ENCODE results near the gene ZNF214. TPM values are rescaled to one million over a fixed set of nuclear protein-coding genes. Genes with fewer than 3 reads are reported as not detected.
A peak's percentile ranks its signal among the peaks of the same experiment; 100 is the strongest.

ZNF214 gene
- total RNA-seq (1 to 10 TPM; 1.9 to 3.1 (median 2.5) TPM), polyA plus RNA-seq (1 to 10 TPM in 1 of 3 donors, under 1 TPM in 2; 0.46 to 1.2 (median 0.77) TPM)

- Histone ChIP-seq H3K36me3 (no peaks in the 10 kb centered on the region), H3K27ac (peak within 1 kb of the TSS; percentile 76 to 85 (median 81)), H3K4me3 (peak within 1 kb of the TSS; percentile 54 to 74 (median 64)), H3K9me3 (no peaks in the 10 kb centered on the region), H3K27me3 (no peaks in the 10 kb centered on the region), H3K4me1 (peaks cover 0 to 13% (median 9%) of the 10 kb centered on the region in 4 donors)
- intact Hi-C loops (cut with DNase I) = loop anchor here (2.0 kb wide), 1 partner anchor 28 kb away; no protein-coding TSS in a partner anchor
- 2 to 4% methylated on average over 47 of the region's 47 CpGs for WGBS, 2 donors
- no peak for TF ChIP-seq EP300 (IDR thresholded peaks at IDR 0.05)
- TF ChIP-seq POLR2AphosphoS5 (IDR thresholded peaks at IDR 0.05) = peak in 2 of 4 donors; percentile 16 to 54
- DNase-seq = peak; percentile 96
Observed at GRCh38 chr11:7020183-7020917, at the start of gene ZNF214, which contains the start of gene NLRP14. TSS of gene ZNF214 (minus strand) at chr11:7020346. CDS start at chr11:7002835, 17,511 bp downstream. TSS of gene NLRP14 (plus strand) at chr11:7020479. CDS start at chr11:7038587, 18,108 bp downstream.

- intact Hi-C loops (cut with DNase I) = no loop called here
Observed at GRCh38 chr11:7062534-7062933, 42.4 kb upstream of the ZNF214 start.

GRCh38 chr11:7060868-7061267, 40.7 kb upstream of the ZNF214 start:
- 75 to 79% methylated on average over 1 of the region's 1 CpG for WGBS, 2 donors
- no peaks in the 10 kb centered on the region for H3K36me3 ChIP-seq
- H3K9me3 ChIP-seq = no peaks in the 10 kb centered on the region
- H3K27me3 ChIP-seq = no peaks in the 10 kb centered on the region
- intact Hi-C loops (cut with DNase I) = no loop called here
- H3K4me3 ChIP-seq = no peak overlapping the region
- no peak for TF ChIP-seq POLR2AphosphoS5 (IDR thresholded peaks at IDR 0.05)
- TF ChIP-seq CTCF (IDR thresholded peaks at IDR 0.05) = no peak
- no peak for TF ChIP-seq POLR2A (IDR thresholded peaks at IDR 0.05)
- no peak for TF ChIP-seq EP300 (IDR thresholded peaks at IDR 0.05)
- DNase-seq = no peak
- H3K4me1 ChIP-seq = peaks cover 0 to 6% (median 2%) of the 10 kb centered on the region in 4 donors
- H3K27ac ChIP-seq = no peak overlapping the region

More at GRCh38 chr11:7062534-7062933, 42.4 kb upstream of the ZNF214 start:
- Histone ChIP-seq H3K9me3 (no peaks in the 10 kb centered on the region), H3K36me3 (no peaks in the 10 kb centered on the region), H3K4me1 (peaks cover 0 to 6% (median 2%) of the 10 kb centered on the region in 4 donors), H3K27me3 (no peaks in the 10 kb centered on the region), H3K27ac (no peak overlapping the region), H3K4me3 (no peak overlapping the region)
- no peak for DNase-seq
- WGBS, 2 donors = 91 to 94% methylated on average over 2 of the region's 2 CpGs
- TF ChIP-seq POLR2A (IDR thresholded peaks at IDR 0.05) (no peak), POLR2AphosphoS5 (IDR thresholded peaks at IDR 0.05) (no peak), CTCF (IDR thresholded peaks at IDR 0.05) (no peak), EP300 (IDR thresholded peaks at IDR 0.05) (no peak)

- TF ChIP-seq POLR2A (IDR thresholded peaks at IDR 0.05) (no peak), EP300 (IDR thresholded peaks at IDR 0.05) (no peak), POLR2AphosphoS5 (IDR thresholded peaks at IDR 0.05) (no peak), CTCF (IDR thresholded peaks at IDR 0.05) (no peak)
- WGBS, 2 donors = 56 to 57% methylated on average over 2 of the region's 2 CpGs
- peaks cover 0 to 6% (median 2%) of the 10 kb centered on the region in 4 donors for H3K4me1 ChIP-seq
- no peak overlapping the region for H3K27ac ChIP-seq
- H3K4me3 ChIP-seq = no peak overlapping the region
- no peaks in the 10 kb centered on the region for H3K36me3 ChIP-seq
- H3K27me3 ChIP-seq = no peaks in the 10 kb centered on the region
- no peak for DNase-seq
- H3K9me3 ChIP-seq = no peaks in the 10 kb centered on the region
- intact Hi-C loops (cut with DNase I) = no loop called here
Observed at GRCh38 chr11:7057641-7058040, 37.5 kb upstream of the ZNF214 start.

- H3K4me3 ChIP-seq = no peak overlapping the region
- DNase-seq = no peak
- intact Hi-C loops (cut with DNase I) = no loop called here
- no peaks in the 10 kb centered on the region for H3K36me3 ChIP-seq
- no peak overlapping the region for H3K27ac ChIP-seq
- TF ChIP-seq EP300 (IDR thresholded peaks at IDR 0.05) (no peak), POLR2AphosphoS5 (IDR thresholded peaks at IDR 0.05) (no peak), CTCF (IDR thresholded peaks at IDR 0.05) (no peak), POLR2A (IDR thresholded peaks at IDR 0.05) (no peak)
- no peaks in the 10 kb centered on the region for H3K27me3 ChIP-seq
- WGBS, 2 donors = 73 to 82% methylated on average over 6 of the region's 6 CpGs
- H3K9me3 ChIP-seq = no peaks in the 10 kb centered on the region
- peaks cover 0 to 6% (median 2%) of the 10 kb centered on the region in 4 donors for H3K4me1 ChIP-seq
Observed at GRCh38 chr11:7056828-7057513, 36.8 kb upstream of the ZNF214 start.
